CD14-positive monocyte (primary cell): ENCODE results near the gene RABAC1. TPM values are rescaled to one million over a fixed set of nuclear protein-coding genes. Genes with fewer than 3 reads are reported as not detected.
A peak's percentile ranks its signal among the peaks of the same experiment; 100 is the strongest.

Source experiments
- DNase-seq, 3 donors: peaks; one replicate each; pipeline ENCODE4 v3.0.0-alpha.2; 2011 to 2022
- H2AFZ ChIP-seq: 2 replicates; pipeline ENCODE4 v1.6.0; 2012; ENCODE audit warnings: mild to moderate bottlenecking, low read depth, low read length, inconsistent platforms; ENCODE audit not compliant: insufficient read depth, poor library complexity, severe bottlenecking
- H3K27ac ChIP-seq, 2 donors: 1 replicate in 1 of 2; 2 replicates in 1 of 2; pipeline ENCODE4 v1.5.1; 2012 to 2013; ENCODE audit warnings: low read length in 2 of 2, control low read depth in 1 of 2, inconsistent platforms in 1 of 2, low read depth in 1 of 2, mild to moderate bottlenecking in 1 of 2
- H3K27me3 ChIP-seq, 2 donors: one replicate each; pipeline versions ENCODE4 v1.6.0 to v1.6.1; 2011 to 2013; ENCODE audit warnings: low read length in 2 of 2; ENCODE audit not compliant: control insufficient read depth in 2 of 2, insufficient read depth in 2 of 2
- H3K36me3 ChIP-seq, 2 donors: replicated peaks in 1 of 2; 1 replicate in 1 of 2; 2 replicates in 1 of 2; pipeline versions ENCODE4 v1.5.1 to v1.6.1; 2012 to 2013; ENCODE audit warnings: low read length in 2 of 2, control low read depth in 1 of 2, inconsistent platforms in 1 of 2, mild to moderate bottlenecking in 1 of 2; ENCODE audit not compliant: insufficient read depth in 2 of 2, control insufficient read depth in 1 of 2
- H3K4me1 ChIP-seq, 2 donors: 1 replicate in 1 of 2; 2 replicates in 1 of 2; pipeline versions ENCODE4 v1.5.1 to v1.6.1; 2012 to 2013; ENCODE audit warnings: low read length in 2 of 2, control low read depth in 1 of 2, inconsistent platforms in 1 of 2, mild to moderate bottlenecking in 1 of 2, moderate library complexity in 1 of 2; ENCODE audit not compliant: insufficient read depth in 2 of 2, control insufficient read depth in 1 of 2
- H3K4me2 ChIP-seq: replicated peaks from 2 replicates; pipeline ENCODE3; 2012; ENCODE audit warnings: low read length, moderate library complexity, mild to moderate bottlenecking; ENCODE audit not compliant: poor library complexity, severe bottlenecking; ENCODE audit errors: extremely low read depth
- H3K4me3 ChIP-seq, 3 experiments: fragments of 200-600 bp in 1 of 3; sonication (generic) in 1 of 3; replicated peaks in 1 of 3; 1 replicate in 2 of 3; 2 replicates in 1 of 3; pipeline ENCODE4 v1.5.1; 2011 to 2013; ENCODE audit warnings: low read length in 3 of 3, mild to moderate bottlenecking in 3 of 3, control low read depth in 2 of 3, low read depth in 2 of 3, inconsistent platforms in 1 of 3, moderate library complexity in 1 of 3
- H3K79me2 ChIP-seq: 2 replicates; pipeline ENCODE4 v1.6.0; 2012; ENCODE audit warnings: mild to moderate bottlenecking, control low read depth, inconsistent platforms, low read length, moderate library complexity; ENCODE audit not compliant: insufficient read depth
- H3K9ac ChIP-seq: 2 replicates; pipeline ENCODE4 v1.6.0; 2017; ENCODE audit warnings: low read length, mild to moderate bottlenecking; ENCODE audit not compliant: insufficient read depth, poor library complexity, severe bottlenecking
- H3K9me3 ChIP-seq, 2 donors: replicated peaks in 1 of 2; 1 replicate in 1 of 2; 2 replicates in 1 of 2; pipeline versions ENCODE4 v1.5.1 to v1.6.1; 2012 to 2013; ENCODE audit warnings: low read length in 2 of 2, control low read depth in 1 of 2; ENCODE audit not compliant: control insufficient read depth in 1 of 2, insufficient read depth in 1 of 2
- H4K20me1 ChIP-seq: 2 replicates; pipeline ENCODE4 v1.6.0; 2012; ENCODE audit warnings: mild to moderate bottlenecking, low read length, control low read depth, moderate library complexity; ENCODE audit not compliant: insufficient read depth
- H3K27ac Mint-ChIP-seq, 7 donors: one replicate each; pipeline ENCODE4 v1.8.0; 2020; ENCODE audit warnings: mild to moderate bottlenecking in 7 of 7, mixed read lengths in 7 of 7, moderate library complexity in 6 of 7, inconsistent platforms in 2 of 7
- H3K27me3 Mint-ChIP-seq, 3 donors: one replicate each; pipeline ENCODE4 v1.8.0; 2021 to 2022; ENCODE audit warnings: low read depth in 3 of 3, mild to moderate bottlenecking in 3 of 3, mixed read lengths in 3 of 3, moderate library complexity in 3 of 3, inconsistent platforms in 1 of 3
- H3K36me3 Mint-ChIP-seq, 2 donors: one replicate each; pipeline ENCODE4 v1.8.0; 2020; ENCODE audit warnings: mixed read lengths in 2 of 2, inconsistent platforms in 1 of 2, mild to moderate bottlenecking in 1 of 2
- H3K4me1 Mint-ChIP-seq: one replicate; pipeline ENCODE4 v1.8.0; 2020; ENCODE audit warnings: mild to moderate bottlenecking, mixed read lengths
- H3K4me3 Mint-ChIP-seq, 2 donors: one replicate each; pipeline ENCODE4 v1.8.0; 2020; ENCODE audit warnings: mild to moderate bottlenecking in 2 of 2, mixed read lengths in 2 of 2, moderate library complexity in 1 of 2
- H3K9me3 Mint-ChIP-seq, 7 donors: one replicate each; pipeline ENCODE4 v1.8.0; 2020 to 2022; ENCODE audit warnings: mixed read lengths in 7 of 7, mild to moderate bottlenecking in 6 of 7, moderate library complexity in 6 of 7, inconsistent platforms in 2 of 7
- WGBS: methylation state at CpG from one replicate; pipeline ENCODE4 v1.1.5; 2013; ENCODE audit warnings: missing lambda C conversion rate; ENCODE audit not compliant: insufficient coverage; 5-methylcytosine and 5-hydroxymethylcytosine counted together
- intact Hi-C, 2 donors: fragments of 100-400 bp; cut with micrococcal nuclease; formaldehyde crosslinking; loops; one replicate each; pipeline versions ENCODE4 v1.15.0 to v1.15.1; 2023
- polyA plus RNA-seq, 3 donors: library from polyadenylated mRNA; depleted of rRNA in 1 of 3; unstranded in 2 of 3; stranded (reverse) in 1 of 3; fragments of 300-500 nt in 2 of 3; fragments of >200 nt in 1 of 3; fragmentation: Illumina TruSeq in 2 of 3; gene quantifications; 1 replicate in 2 of 3; 2 replicates in 1 of 3; pipeline ENCODE4 v1.2.3, GENCODE V29; 2012 to 2021
- TF ChIP-seq, protein P1 (sequence below): fragments of 200-600 bp; IDR thresholded peaks from one replicate; pipeline ENCODE4 v1.8.0; 2022; ENCODE audit warnings: antibody characterized with exemption, mild to moderate bottlenecking

RABAC1 gene
- polyA plus RNA-seq, 3 donors, result 126 to 234 (median 202) TPM

DNA sequence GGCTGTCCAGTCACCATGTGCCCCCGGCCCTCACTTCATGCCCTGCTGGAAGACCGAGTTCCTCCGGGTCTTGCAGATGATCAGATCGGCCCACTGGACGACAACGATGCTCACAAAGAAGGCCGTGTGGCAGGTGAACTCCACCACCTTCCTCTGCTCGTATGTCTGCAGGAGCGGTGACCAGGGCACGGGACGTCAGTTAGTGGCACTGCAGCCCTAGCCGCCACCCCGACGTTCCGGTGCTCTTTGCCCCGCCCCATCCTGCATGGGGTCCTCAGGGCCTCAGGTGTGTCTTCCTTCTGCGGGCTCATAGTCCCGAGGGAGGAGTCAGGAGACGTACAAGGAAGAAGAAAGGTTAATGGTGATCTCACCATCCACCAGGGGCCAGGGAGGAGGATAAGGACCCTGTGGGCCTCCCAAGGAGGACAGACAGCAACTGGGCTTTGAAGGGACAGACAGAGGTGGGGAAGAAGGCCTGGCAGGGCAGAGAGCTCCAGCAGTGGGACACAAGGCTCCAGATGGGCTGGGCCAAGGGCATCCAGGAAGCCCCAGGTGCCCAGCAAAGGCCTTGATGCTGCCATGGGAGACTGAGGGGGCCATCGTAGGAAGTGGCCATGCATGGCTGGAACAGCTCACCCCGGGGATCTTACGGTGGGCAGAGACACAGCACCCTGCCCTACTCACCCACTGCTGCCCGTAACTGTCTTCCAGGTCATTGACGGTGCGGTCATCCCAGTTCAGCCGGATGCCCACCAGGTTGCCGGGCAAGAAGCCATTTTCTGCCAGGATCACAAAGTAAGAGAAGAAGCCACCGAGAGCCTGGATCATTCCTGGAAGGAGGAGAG is 9.9 kb upstream of the RABAC1 start:
- Mint-ChIP-seq H3K9me3 (peaks cover 0 to 3% (median 0%) of the 10 kb centered on the region in 7 donors), H3K4me1 (peaks cover 21% of the 10 kb centered on the region), H3K36me3 (peaks cover 0 to 2% of the 10 kb centered on the region in 2 donors), H3K27me3 (peaks cover 2 to 11% (median 4%) of the 10 kb centered on the region in 3 donors), H3K27ac (peak overlapping the region in 2 of 7 donors; percentile 9 to 79), H3K4me3 (no peak overlapping the region)
- H3K4me1 ChIP-seq, result peaks cover 18 to 20% of the 10 kb centered on the region in 2 donors
- DNase-seq, result no peak
- H3K4me2 ChIP-seq, result no peak overlapping the region
- WGBS, result 92% methylated on average over 21 of the region's 28 CpGs
- no peak overlapping the region for H3K4me3 ChIP-seq
- intact Hi-C loops, result no loop called here
- H4K20me1 ChIP-seq, result no peaks in the 10 kb centered on the region
- H3K27me3 ChIP-seq, result no peaks in the 10 kb centered on the region
- H3K9me3 ChIP-seq, result no peaks in the 10 kb centered on the region
- no peak overlapping the region for H2AFZ ChIP-seq
- H3K9ac ChIP-seq, result no peak overlapping the region
- no peak overlapping the region for H3K27ac ChIP-seq
- H3K79me2 ChIP-seq, result no peaks in the 10 kb centered on the region
- TF ChIP-seq, protein P1, sequence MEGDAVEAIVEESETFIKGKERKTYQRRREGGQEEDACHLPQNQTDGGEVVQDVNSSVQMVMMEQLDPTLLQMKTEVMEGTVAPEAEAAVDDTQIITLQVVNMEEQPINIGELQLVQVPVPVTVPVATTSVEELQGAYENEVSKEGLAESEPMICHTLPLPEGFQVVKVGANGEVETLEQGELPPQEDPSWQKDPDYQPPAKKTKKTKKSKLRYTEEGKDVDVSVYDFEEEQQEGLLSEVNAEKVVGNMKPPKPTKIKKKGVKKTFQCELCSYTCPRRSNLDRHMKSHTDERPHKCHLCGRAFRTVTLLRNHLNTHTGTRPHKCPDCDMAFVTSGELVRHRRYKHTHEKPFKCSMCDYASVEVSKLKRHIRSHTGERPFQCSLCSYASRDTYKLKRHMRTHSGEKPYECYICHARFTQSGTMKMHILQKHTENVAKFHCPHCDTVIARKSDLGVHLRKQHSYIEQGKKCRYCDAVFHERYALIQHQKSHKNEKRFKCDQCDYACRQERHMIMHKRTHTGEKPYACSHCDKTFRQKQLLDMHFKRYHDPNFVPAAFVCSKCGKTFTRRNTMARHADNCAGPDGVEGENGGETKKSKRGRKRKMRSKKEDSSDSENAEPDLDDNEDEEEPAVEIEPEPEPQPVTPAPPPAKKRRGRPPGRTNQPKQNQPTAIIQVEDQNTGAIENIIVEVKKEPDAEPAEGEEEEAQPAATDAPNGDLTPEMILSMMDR, result no peak
- H3K36me3 ChIP-seq, result no peaks in the 10 kb centered on the region

- H3K4me3 ChIP-seq, result peak overlapping the region; percentile 34 to 72 (median 37)
- H3K79me2 ChIP-seq, result no peaks in the 10 kb centered on the region
- peaks cover 21% of the 10 kb centered on the region for H3K4me1 Mint-ChIP-seq
- peaks cover 0 to 2% of the 10 kb centered on the region in 2 donors for H3K36me3 Mint-ChIP-seq
- H3K36me3 ChIP-seq, result no peaks in the 10 kb centered on the region
- DNase-seq, result peak; percentile 60 to 70 (median 60)
- H3K9ac ChIP-seq, result peak overlapping the region; percentile 79
- peak overlapping the region; percentile 75 to 94 for H3K4me3 Mint-ChIP-seq
- peak overlapping the region; percentile 57 to 91 for H3K27ac ChIP-seq
- peak overlapping the region; percentile 70 to 95 (median 87) for H3K27ac Mint-ChIP-seq
- 26% methylated on average over 26 of the region's 26 CpGs for WGBS
- peaks cover 18 to 20% of the 10 kb centered on the region in 2 donors for H3K4me1 ChIP-seq
- no peaks in the 10 kb centered on the region for H3K27me3 ChIP-seq
- no peaks in the 10 kb centered on the region for H4K20me1 ChIP-seq
- TF ChIP-seq, protein P1, result no peak
- H3K9me3 ChIP-seq, result no peaks in the 10 kb centered on the region
- intact Hi-C loops, result no loop called here
- H2AFZ ChIP-seq, result peak overlapping the region; percentile 96
- H3K27me3 Mint-ChIP-seq, result peaks cover 0 to 8% (median 4%) of the 10 kb centered on the region in 3 donors
- H3K9me3 Mint-ChIP-seq, result peaks cover 0 to 3% (median 0%) of the 10 kb centered on the region in 7 donors
- peak overlapping the region; percentile 73 for H3K4me2 ChIP-seq
Observed at GRCh38 chr19:41967054-41967783, 8.1 kb upstream of the RABAC1 start.
